NCI-H1048 (cell line): ENCODE measurements around the gene TBX2.

Experiments used
- DNase-seq: peaks from one replicate; lab custom pipeline; 2025; lab: John Stamatoyannopoulos, UW

Gene TBX2

GRCh38 chr17:61453566-61454380 lies 54.1 kb downstream of the TBX2 start:
- no peak for DNase-seq

GRCh38 chr17:61454381-61455323 lies 55.0 kb downstream of the TBX2 start:
- DNase-seq, result no peak

- DNase-seq, result no peak
These were observed 55.8 kb downstream of the TBX2 start for GRCh38 chr17:61455324-61456060.

GRCh38 chr17:61456061-61456681 lies 56.5 kb downstream of the TBX2 start:
- DNase-seq, result no peak

- no peak for DNase-seq
These were observed 57.1 kb downstream of the TBX2 start for GRCh38 chr17:61456688-61457225.

GRCh38 chr17:61457226-61457983 lies 57.8 kb downstream of the TBX2 start:
- DNase-seq, result no peak

GRCh38 chr17:61458000-61458399 lies 58.4 kb downstream of the TBX2 start:
- DNase-seq, result no peak

GRCh38 chr17:61458421-61459141 lies 58.9 kb downstream of the TBX2 start:
- DNase-seq, result no peak
